Measurements from ENCODE around the gene TRIM41.

DNA sequence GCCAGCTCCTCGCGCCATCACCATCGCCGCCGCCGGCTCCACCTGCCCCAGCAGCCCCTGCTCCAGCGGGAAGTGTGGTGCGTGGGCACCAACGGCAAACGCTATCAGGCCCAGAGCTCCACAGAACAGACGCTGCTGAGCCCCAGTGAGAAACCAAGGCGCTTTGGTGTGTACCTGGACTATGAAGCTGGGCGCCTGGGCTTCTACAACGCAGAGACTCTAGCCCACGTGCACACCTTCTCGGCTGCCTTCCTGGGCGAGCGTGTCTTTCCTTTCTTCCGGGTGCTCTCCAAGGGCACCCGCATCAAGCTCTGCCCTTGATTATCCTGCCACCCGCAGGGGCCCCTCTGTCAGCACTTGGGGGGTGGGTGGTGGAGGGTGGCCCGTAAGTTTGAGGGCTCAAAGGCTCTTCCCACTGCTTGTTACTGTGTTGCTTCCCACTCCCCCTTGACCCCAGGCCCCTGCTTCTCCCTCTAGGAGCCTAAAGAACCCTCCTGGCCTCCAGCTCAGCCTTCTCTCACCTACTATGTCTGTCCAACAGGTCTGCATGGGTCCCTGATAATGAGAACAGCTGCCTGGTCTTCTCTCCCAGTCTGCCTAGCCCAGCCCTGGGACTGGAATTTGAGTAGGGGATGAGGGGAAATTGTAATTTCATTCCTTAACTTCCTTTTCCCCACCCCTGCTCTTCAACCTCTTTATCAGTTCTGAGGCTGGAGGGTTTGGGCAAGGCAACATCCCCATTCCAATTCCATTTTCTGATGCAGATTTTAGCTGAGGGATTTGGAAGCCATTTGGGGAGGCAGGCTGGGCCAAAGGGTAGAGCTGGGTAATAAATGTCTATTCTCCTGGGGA lies 11.6 kb downstream of the TRIM41 start:
- TF ChIP-seq NFATC3 (CRISPR knock-in tag; IDR thresholded peaks at IDR 0.05): no peak
- TF ChIP-seq CTCF (CRISPR knock-in tag; IDR thresholded peaks at IDR 0.05): no peak
- peak; percentile 50 to 71 for TF ChIP-seq POLR2A (IDR thresholded peaks at IDR 0.05; ENCODE audit: insufficient read depth in 1 of 2, low read depth in 2 of 2, low read length in 2 of 2)
- no peak for TF ChIP-seq ZNF614 (CRISPR knock-in tag; IDR thresholded peaks at IDR 0.05; ENCODE audit: borderline replicate concordance)
- TF ChIP-seq, protein P1, sequence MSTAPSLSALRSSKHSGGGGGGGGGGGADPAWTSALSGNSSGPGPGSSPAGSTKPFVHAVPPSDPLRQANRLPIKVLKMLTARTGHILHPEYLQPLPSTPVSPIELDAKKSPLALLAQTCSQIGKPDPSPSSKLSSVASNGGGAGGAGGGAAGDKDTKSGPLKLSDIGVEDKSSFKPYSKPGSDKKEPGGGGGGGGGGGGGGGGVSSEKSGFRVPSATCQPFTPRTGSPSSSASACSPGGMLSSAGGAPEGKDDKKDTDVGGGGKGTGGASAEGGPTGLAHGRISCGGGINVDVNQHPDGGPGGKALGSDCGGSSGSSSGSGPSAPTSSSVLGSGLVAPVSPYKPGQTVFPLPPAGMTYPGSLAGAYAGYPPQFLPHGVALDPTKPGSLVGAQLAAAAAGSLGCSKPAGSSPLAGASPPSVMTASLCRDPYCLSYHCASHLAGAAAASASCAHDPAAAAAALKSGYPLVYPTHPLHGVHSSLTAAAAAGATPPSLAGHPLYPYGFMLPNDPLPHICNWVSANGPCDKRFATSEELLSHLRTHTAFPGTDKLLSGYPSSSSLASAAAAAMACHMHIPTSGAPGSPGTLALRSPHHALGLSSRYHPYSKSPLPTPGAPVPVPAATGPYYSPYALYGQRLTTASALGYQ (CRISPR knock-in tag; IDR thresholded peaks at IDR 0.05): no peak
- TF ChIP-seq, protein P2, sequence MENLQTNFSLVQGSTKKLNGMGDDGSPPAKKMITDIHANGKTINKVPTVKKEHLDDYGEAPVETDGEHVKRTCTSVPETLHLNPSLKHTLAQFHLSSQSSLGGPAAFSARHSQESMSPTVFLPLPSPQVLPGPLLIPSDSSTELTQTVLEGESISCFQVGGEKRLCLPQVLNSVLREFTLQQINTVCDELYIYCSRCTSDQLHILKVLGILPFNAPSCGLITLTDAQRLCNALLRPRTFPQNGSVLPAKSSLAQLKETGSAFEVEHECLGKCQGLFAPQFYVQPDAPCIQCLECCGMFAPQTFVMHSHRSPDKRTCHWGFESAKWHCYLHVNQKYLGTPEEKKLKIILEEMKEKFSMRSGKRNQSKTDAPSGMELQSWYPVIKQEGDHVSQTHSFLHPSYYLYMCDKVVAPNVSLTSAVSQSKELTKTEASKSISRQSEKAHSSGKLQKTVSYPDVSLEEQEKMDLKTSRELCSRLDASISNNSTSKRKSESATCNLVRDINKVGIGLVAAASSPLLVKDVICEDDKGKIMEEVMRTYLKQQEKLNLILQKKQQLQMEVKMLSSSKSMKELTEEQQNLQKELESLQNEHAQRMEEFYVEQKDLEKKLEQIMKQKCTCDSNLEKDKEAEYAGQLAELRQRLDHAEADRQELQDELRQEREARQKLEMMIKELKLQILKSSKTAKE (CRISPR knock-in tag; IDR thresholded peaks at IDR 0.05; ENCODE audit: borderline replicate concordance): no peak
- TF ChIP-seq CREB1 (IDR thresholded peaks at IDR 0.05): no peak
- TF ChIP-seq CREB1 (CRISPR knock-in tag; IDR thresholded peaks at IDR 0.05): no peak
- TF ChIP-seq TARDBP (CRISPR knock-in tag; IDR thresholded peaks at IDR 0.05): no peak
- no peak for TF ChIP-seq FOXK1 (CRISPR knock-in tag; IDR thresholded peaks at IDR 0.05; ENCODE audit: borderline replicate concordance, low read depth)
- no peak for TF ChIP-seq CBFB (CRISPR knock-in tag; IDR thresholded peaks at IDR 0.05)
- TF ChIP-seq ZBTB33 (CRISPR knock-in tag; IDR thresholded peaks at IDR 0.05): no peak; the same call in 1 of the 2 replicates
- TF ChIP-seq ZNF629 (CRISPR knock-in tag; conservative IDR thresholded peaks at IDR 0.05): no peak
- TF ChIP-seq ARHGAP35 (CRISPR knock-in tag; IDR thresholded peaks at IDR 0.05; ENCODE audit: borderline replicate concordance): no peak
- no peak for TF ChIP-seq POLR2AphosphoS2 (IDR thresholded peaks at IDR 0.05; ENCODE audit: low read depth, low read length)
